Measurements from ENCODE around the gene TNFRSF11A.

Gene TNFRSF11A

DNA sequence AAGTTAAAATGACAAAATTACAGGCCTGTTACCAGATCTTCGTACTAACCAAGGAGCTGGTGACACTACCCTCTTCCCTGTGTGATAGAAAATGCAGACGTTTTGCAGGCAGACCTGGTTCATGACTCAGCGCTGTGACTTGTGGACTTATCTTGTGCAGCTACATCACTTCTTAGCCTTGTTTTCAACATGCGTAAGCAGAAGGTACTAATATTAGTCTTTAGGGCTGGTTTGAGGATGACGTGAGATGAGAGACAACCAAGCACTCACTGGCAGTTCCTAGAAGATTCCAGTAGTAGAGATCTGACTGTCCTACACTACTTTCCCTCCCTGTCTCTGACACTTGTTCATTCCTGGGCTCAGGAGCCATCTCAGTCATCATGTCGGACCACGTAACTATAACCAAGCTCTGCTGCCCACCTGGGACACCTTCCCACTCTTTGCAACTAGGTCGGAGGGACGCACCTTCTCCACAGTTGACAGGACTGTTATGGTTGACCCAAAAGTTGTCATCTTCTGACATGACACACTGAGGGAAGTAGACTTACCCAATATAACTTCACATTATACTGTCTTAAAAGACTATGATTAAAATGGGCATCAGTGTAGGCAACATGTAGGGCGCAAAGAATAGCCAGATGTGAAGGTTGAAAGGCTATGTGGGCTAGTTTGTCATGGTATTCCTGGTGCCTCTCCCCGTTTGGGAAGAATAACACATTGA, 64.8 kb downstream of the TNFRSF11A start:
- TF ChIP-seq, protein P1, sequence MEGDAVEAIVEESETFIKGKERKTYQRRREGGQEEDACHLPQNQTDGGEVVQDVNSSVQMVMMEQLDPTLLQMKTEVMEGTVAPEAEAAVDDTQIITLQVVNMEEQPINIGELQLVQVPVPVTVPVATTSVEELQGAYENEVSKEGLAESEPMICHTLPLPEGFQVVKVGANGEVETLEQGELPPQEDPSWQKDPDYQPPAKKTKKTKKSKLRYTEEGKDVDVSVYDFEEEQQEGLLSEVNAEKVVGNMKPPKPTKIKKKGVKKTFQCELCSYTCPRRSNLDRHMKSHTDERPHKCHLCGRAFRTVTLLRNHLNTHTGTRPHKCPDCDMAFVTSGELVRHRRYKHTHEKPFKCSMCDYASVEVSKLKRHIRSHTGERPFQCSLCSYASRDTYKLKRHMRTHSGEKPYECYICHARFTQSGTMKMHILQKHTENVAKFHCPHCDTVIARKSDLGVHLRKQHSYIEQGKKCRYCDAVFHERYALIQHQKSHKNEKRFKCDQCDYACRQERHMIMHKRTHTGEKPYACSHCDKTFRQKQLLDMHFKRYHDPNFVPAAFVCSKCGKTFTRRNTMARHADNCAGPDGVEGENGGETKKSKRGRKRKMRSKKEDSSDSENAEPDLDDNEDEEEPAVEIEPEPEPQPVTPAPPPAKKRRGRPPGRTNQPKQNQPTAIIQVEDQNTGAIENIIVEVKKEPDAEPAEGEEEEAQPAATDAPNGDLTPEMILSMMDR (IDR thresholded peaks at IDR 0.05; ENCODE audit: low read depth, low read length): no peak
- no peak for DNase-seq (ENCODE audit: extremely low read depth, low read depth)

DNA sequence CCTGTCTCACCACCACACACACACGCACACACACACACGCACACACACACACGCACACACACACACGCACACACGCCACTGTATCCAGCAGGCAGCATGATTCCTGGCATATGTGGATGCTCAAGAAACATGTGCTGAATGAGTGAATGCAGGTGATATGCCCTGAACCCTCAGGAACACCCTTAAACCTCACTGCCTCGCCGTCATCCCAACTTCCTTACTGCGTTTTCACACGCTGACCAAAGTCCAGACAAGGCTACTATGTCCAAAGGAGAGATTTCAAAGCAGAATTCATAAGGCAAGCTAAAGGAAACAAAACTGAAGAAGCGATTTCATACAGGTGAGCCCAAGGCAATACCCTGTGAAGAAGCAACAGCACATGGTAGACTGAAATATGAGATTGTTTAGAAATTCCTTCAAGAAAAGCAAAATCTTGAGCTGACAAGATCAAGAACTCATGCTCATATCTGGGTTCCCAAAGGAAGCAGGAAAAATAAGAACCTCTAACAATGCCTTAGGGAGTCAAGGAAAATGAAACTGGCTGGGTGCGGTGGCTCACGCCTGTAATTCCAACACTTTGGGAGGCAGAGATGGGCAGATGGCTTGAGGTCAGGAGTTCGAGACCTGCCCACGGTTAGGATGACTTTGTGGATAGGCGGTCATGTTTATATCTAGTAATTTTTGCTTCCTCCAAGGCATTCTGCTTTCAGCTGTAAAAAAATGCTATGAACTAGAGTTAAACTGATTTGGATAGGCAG, 69.1 kb downstream of the TNFRSF11A start:
- DNase-seq (ENCODE audit: extremely low read depth, low read depth): no peak
- TF ChIP-seq, protein P1 (IDR thresholded peaks at IDR 0.05; ENCODE audit: low read depth, low read length): no peak

DNA sequence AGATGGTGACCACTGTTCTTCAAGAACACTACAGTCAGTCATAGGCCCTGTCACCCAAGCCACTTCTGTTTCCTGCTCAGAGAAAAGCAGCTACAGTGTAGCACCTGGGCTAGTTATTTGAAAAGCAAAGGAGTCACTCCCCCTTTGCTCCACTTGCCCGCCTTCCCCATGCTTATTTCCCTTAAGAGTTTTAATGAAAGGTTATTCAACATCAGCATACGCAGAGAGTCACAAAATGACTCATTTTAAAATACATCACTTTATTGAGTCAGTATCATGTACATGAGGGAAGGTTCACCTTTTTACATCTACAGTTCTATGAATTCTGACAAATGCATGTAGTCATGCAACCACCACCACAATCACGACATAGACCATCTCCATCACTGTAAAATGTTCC, 71.3 kb downstream of the TNFRSF11A start:
- DNase-seq (ENCODE audit: extremely low read depth, low read depth): no peak
- TF ChIP-seq, protein P1 (IDR thresholded peaks at IDR 0.05; ENCODE audit: low read depth, low read length): no peak

DNA sequence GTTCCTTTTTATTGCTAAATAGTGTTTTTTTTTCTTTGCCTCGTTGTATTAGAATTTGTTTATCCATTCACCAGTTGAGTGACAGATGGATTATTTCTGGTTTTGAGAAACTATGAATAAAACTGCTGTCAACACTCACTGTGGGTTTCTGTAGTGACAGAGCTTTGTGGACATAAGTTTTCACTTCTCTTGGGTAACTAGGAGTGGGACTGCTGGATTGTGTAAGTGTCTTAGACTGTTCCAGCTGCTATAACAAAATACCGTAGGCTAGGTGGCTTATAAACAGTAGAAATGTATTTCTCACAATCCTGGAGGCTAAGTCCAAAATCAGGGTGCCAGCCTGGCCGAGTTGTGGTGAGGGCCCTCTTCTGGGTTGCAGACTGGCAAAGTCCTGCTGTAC, 71.9 kb downstream of the TNFRSF11A start:
- DNase-seq (ENCODE audit: extremely low read depth, low read depth): no peak
- TF ChIP-seq, protein P1 (IDR thresholded peaks at IDR 0.05; ENCODE audit: low read depth, low read length): no peak

DNA sequence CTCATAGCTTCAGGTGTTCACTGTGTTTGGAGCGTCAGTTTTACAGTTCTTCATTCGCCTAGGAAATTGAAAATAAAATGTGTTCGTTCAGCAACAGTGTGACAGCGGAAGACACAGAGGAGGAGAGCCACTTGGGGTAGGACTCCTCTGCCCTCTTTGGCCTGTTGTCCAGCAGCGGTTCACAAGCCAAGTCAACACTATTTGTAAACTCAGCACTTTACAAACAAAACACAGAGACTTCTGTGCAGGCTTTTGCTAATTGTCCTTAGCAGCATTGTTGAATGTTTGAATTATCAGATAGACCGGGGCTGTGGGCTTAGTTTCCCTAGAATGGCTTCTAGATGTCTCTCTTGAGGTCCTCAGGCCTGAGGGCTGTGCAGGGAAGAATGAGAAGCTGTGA, 73.2 kb downstream of the TNFRSF11A start:
- no peak for DNase-seq (ENCODE audit: extremely low read depth, low read depth)
- TF ChIP-seq, protein P1 (IDR thresholded peaks at IDR 0.05; ENCODE audit: low read depth, low read length): no peak

DNA sequence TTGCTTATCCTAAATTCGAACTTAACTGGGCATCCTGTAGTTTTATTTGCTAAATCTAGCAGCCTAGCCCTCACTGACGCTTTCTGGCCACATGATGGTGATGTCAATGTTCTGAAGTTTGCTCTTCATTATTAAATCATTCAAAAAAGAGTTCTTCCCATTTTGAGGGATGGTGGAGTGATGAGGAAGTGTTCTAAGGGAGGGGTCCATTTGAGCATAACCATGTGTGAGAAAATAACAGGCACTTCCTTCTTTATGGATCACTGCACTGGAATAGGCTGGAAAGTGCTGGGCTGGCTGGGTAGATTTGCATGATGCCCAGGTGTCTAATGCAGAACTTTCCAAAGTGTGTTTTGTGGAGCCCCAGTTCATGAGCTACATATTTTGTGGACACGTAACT, 74.2 kb downstream of the TNFRSF11A start:
- TF ChIP-seq, protein P1 (IDR thresholded peaks at IDR 0.05; ENCODE audit: low read depth, low read length): no peak
- no peak for DNase-seq (ENCODE audit: extremely low read depth, low read depth)

DNA sequence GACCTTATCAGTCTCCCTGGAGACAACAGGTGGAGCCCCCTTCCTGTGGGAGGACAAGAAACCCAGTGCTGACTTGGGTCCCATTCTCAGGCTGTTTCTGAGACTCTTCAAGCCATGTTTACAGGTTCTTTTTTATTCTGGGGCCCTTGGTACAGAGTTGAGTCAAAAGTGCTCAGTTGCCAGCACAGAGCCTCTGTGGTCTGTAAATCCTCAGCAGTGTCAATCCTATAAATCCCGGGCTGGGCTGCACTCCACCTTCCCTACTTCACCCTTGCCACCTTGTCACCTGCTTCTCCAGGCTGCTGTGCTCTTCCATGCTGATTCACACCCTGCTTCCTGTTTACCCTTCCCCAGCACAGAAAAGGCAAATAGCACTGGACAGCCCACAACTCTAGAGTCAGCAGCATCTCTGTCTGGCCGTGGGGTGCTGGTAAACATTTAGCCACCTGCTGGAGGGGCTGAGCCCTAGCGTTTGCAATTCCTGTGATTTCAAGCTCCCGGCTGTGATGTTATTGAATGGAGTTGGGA, 74.7 kb downstream of the TNFRSF11A start:
- TF ChIP-seq, protein P1 (IDR thresholded peaks at IDR 0.05; ENCODE audit: low read depth, low read length): no peak
- DNase-seq (ENCODE audit: extremely low read depth, low read depth): no peak
